WI38 (cell line): ENCODE measurements around the gene NTPCR.

Experiments used
- H3K4me3 ChIP-seq: 2 replicates; pipeline ENCODE4 v1.5.1; 2011; ENCODE audit warnings: low read depth, mild to moderate bottlenecking, control low read depth, low read length
- CTCF ChIP-seq: IDR thresholded peaks from 2 replicates; pipeline ENCODE4 v1.5.1; 2012; ENCODE audit warnings: low read depth, mild to moderate bottlenecking, control low read depth, low read length

Gene NTPCR

GRCh38 chr1:232952514-232953499 lies 2.4 kb downstream of the NTPCR start:
- no peak overlapping the region for H3K4me3 ChIP-seq
- TF ChIP-seq CTCF = peak; percentile 64

GRCh38 chr1:232954594-232955365 lies 4.4 kb downstream of the NTPCR start:
- no peak overlapping the region for H3K4me3 ChIP-seq
- TF ChIP-seq CTCF = no peak

- TF ChIP-seq CTCF = no peak
- H3K4me3 ChIP-seq = no peak overlapping the region
These were observed 5.7 kb downstream of the NTPCR start for GRCh38 chr1:232956081-232956480.

GRCh38 chr1:232958067-232958466 lies 7.7 kb downstream of the NTPCR start:
- no peak overlapping the region for H3K4me3 ChIP-seq
- TF ChIP-seq CTCF = no peak

GRCh38 chr1:232962761-232963745 lies 12.6 kb downstream of the NTPCR start:
- no peak for TF ChIP-seq CTCF
- peak overlapping the region; percentile 26; the same call in 1 of the 2 replicates for H3K4me3 ChIP-seq

- TF ChIP-seq CTCF = no peak
These were observed 14.2 kb downstream of the NTPCR start for GRCh38 chr1:232964601-232965000.

More at GRCh38 chr1:232964601-232965000, 14.2 kb downstream of the NTPCR start:
- no peak overlapping the region for H3K4me3 ChIP-seq
